Choroid plexus epithelial cell (primary cell): ENCODE measurements around the gene RGS17.

Source experiments
- DNase-seq: peaks from one replicate; pipeline ENCODE4 v3.0.0-alpha.2; 2010; ENCODE audit warnings: low read depth
- H3K4me3 ChIP-seq: 2 replicates; pipeline ENCODE4 v1.5.1; 2011; ENCODE audit warnings: low read depth, mild to moderate bottlenecking, control low read depth, low read length, moderate library complexity
- TF ChIP-seq, protein P1 (sequence below): conservative IDR thresholded peaks from 2 replicates; pipeline ENCODE4 v1.5.1; 2011; ENCODE audit warnings: low read depth, mild to moderate bottlenecking, control low read depth, inconsistent platforms, low read length, moderate library complexity

Gene RGS17

GRCh38 chr6:153162172-153162571 is 31.1 kb upstream of the RGS17 start:
- peak; percentile 37 for DNase-seq
- TF ChIP-seq, protein P1, sequence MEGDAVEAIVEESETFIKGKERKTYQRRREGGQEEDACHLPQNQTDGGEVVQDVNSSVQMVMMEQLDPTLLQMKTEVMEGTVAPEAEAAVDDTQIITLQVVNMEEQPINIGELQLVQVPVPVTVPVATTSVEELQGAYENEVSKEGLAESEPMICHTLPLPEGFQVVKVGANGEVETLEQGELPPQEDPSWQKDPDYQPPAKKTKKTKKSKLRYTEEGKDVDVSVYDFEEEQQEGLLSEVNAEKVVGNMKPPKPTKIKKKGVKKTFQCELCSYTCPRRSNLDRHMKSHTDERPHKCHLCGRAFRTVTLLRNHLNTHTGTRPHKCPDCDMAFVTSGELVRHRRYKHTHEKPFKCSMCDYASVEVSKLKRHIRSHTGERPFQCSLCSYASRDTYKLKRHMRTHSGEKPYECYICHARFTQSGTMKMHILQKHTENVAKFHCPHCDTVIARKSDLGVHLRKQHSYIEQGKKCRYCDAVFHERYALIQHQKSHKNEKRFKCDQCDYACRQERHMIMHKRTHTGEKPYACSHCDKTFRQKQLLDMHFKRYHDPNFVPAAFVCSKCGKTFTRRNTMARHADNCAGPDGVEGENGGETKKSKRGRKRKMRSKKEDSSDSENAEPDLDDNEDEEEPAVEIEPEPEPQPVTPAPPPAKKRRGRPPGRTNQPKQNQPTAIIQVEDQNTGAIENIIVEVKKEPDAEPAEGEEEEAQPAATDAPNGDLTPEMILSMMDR, result no peak
- no peak overlapping the region for H3K4me3 ChIP-seq

DNA sequence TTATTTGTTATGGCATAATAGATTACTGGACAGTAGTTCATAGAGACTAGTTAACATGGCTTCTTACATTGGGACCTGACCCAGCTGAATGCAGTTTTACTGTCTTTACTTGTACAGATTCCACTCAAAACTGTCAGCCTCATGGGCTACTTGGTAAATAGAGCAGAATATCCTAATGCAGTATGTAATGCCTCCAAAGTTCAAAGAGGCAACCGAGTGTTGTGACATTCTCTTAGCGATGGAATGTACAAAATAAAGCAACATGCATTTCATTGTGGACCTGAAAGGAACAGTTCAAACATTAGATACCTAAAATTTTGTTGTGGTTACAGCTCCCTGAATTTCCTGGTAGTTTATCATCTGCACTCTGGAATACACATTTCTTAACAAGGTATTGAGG is 29.1 kb upstream of the RGS17 start:
- TF ChIP-seq, protein P1, result no peak
- DNase-seq, result peak; percentile 89
- H3K4me3 ChIP-seq, result no peak overlapping the region

DNA sequence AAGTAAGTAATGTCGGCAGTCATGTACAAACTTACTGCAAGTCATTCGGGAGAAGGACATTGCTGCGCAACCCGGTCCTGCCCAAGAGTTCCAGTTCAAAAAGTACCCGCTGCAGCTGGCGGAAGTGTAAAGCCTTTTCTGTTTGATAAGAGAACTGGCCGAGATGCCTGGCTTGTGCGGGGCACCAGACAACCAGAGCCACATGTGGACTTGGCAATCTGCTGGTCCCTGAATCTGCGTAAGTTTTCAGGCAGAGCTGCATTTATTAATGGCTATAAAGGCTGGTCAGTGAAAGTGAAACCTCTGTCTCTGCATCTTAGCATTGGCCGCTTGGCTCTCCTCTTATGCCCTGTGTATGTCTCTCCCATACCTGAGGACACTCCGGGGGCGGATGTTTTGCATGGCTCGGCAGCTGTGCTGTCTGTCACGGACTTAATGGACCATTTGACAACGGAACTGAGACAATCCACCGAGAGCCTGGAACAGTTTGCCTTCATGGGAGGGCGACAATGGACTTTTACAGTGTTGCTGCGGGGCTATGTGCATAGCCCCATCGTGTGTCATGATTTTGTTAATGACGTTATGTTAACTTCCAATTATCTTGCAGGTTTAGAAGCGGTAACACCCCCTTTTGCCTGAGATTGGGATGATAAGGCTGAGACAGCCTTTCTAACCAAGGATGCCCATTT is 19.8 kb upstream of the RGS17 start:
- TF ChIP-seq, protein P1, result no peak
- no peak overlapping the region for H3K4me3 ChIP-seq
- DNase-seq, result no peak

GRCh38 chr6:153150371-153150751 is 19.3 kb upstream of the RGS17 start:
- DNase-seq, result no peak
- no peak overlapping the region for H3K4me3 ChIP-seq
- TF ChIP-seq, protein P1, result no peak

GRCh38 chr6:153149891-153150290 is 18.8 kb upstream of the RGS17 start:
- H3K4me3 ChIP-seq, result no peak overlapping the region
- TF ChIP-seq, protein P1, result no peak
- DNase-seq, result no peak

DNA sequence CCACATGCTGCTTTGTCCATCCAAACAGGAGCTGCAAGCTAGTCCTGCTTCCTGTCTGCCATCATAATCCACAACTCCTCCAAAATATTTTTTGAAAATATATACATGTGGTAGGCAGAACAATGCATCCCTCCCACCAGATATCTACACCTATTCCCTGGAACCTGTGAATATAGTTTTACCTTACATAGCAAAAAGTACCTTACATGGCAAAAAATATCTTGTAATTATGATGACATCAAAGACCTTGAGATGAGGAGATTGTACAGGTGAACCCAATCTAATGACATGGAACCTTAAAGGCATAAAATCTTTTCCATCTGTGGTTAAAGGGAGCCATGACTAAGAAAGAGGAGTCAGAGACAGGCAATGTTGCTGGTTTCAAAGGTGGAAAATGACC is 15.3 kb upstream of the RGS17 start:
- TF ChIP-seq, protein P1, result no peak
- no peak for DNase-seq
- H3K4me3 ChIP-seq, result no peak overlapping the region

- H3K4me3 ChIP-seq, result no peak overlapping the region
- DNase-seq, result no peak
- TF ChIP-seq, protein P1, result no peak
Measured at GRCh38 chr6:153145591-153145990, 14.5 kb upstream of the RGS17 start.
